ENCODE results near the gene GUCD1. TPM values are rescaled to one million over a fixed set of nuclear protein-coding genes. Genes with fewer than 3 reads are reported as not detected.
A peak's percentile ranks its signal among the peaks of the same experiment; 100 is the strongest.

The GUCD1 gene
- total and polyA plus RNA-seq, 2 of the 8 experiments (the other 6 are each of a cell fraction or from before 2014, with no cell fraction given) = 85.2 to 128 TPM

DNA sequence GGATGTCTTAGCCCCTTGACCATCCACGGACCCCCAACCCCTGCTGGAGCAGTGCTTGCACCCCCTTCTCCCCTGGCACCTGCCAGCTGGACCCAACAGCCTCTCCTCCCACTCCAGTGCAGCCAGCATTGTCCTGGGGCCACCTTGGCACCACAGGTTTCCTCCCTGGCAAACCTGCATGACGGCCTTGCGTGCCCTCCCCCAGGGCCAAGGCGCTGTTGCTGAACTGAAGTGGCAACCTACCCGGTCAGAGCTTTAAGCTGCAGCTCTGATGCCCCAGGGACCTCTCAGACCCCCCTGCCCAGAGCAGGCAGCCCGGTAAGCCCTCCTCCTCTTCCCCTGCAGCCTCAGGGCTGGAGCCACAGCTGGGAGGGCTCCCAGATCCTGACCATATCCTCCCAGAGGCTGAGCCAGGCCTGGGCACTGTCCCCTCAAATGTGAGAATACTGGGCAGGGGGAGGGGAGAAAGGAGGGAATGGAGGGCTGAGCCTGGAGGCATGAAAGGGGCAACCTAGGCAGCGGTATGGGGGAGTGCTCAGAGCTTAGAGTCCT lies 39.7 kb upstream of the GUCD1 start:
- H2BK20ac ChIP-seq (ENCODE audit: low read length) = no peak overlapping the region

More for the DNA sequence above, 39.7 kb upstream of the GUCD1 start:
- Histone ChIP-seq H2AK5ac (ENCODE audit: low read depth, low read length) (no peak overlapping the region), H3K4me1 (replicated peaks in 1 of 4; ENCODE audit: control insufficient read depth in 3 of 4, insufficient read depth in 4 of 4, low read length in 3 of 4) (peaks cover 4 to 31% (median 15%) of the 10 kb centered on the region in 4 experiments), H3K9ac (replicated peaks in 1 of 4; ENCODE audit: extremely low read depth in 1 of 4, low read depth in 3 of 4, low read length in 3 of 4) (no peak overlapping the region), H2BK5ac (ENCODE audit: low read depth, low read length) (0 out of 2 replicates have a peak overlapping the region, but pooled peaks have one; percentile 24), H2BK15ac (ENCODE audit: low read length) (peak overlapping the region; percentile 65; the same call in 1 of the 2 replicates), H2BK120ac (replicated peaks; ENCODE audit: low read depth, low read length) (no peak overlapping the region), H3K79me2 (ENCODE audit: control insufficient read depth in 1 of 2, insufficient read depth in 2 of 2, low read length in 2 of 2) (no peaks in the 10 kb centered on the region), H3K18ac (ENCODE audit: extremely low read depth, low read length) (peak overlapping the region; percentile 48), H3K23me2 (ENCODE audit: low read depth, low read length) (peaks cover 2% of the 10 kb centered on the region; the same call in 1 of the 2 replicates), H4K91ac (replicated peaks; ENCODE audit: insufficient read length, low read length) (peak overlapping the region; percentile 80), H2AFZ (ENCODE audit: low read length) (no peak overlapping the region), H3K36me3 (ENCODE audit: control insufficient read depth in 2 of 4, insufficient read depth in 4 of 4, low read length in 3 of 4) (no peaks in the 10 kb centered on the region), H3K14ac (ENCODE audit: insufficient read length) (no peak overlapping the region), H4K20me1 (replicated peaks in 1 of 2; ENCODE audit: control insufficient read depth in 1 of 2, insufficient read depth in 2 of 2, low read length in 2 of 2) (no peaks in the 10 kb centered on the region), H3K27ac (ENCODE audit: low read depth, low read length) (no peak overlapping the region), H3K4me2 (ENCODE audit: insufficient read depth in 1 of 2, low read depth in 2 of 2, low read length in 2 of 2) (no peak overlapping the region), H3K4ac (replicated peaks; ENCODE audit: insufficient read length, low read depth, low read length) (no peak overlapping the region), H4K8ac (ENCODE audit: extremely low read depth, insufficient read depth, low read length) (no peak overlapping the region), H2BK12ac (ENCODE audit: low read depth, low read length) (peak overlapping the region; percentile 92; the same call in 1 of the 2 replicates), H3K56ac (replicated peaks; ENCODE audit: insufficient read length, low read depth, low read length) (no peak overlapping the region), H3K79me1 (ENCODE audit: low read depth, low read length) (no peaks in the 10 kb centered on the region; the same call in 1 of the 2 replicates), H3K23ac (ENCODE audit: insufficient read length) (no peak overlapping the region), H3K4me3 (ENCODE audit: extremely low read depth in 1 of 4, insufficient read depth in 2 of 4, low read depth in 3 of 4, low read length in 4 of 4) (no peak overlapping the region), H3K9me3 (ENCODE audit: insufficient read depth in 2 of 2, low read depth in 1 of 2, low read length in 1 of 2) (no peaks in the 10 kb centered on the region), H4K5ac (ENCODE audit: insufficient read length, low read depth, low read length) (no peak overlapping the region), H3K27me3 (replicated peaks in 1 of 4; ENCODE audit: control insufficient read depth in 3 of 4, extremely low read depth in 1 of 4, insufficient read depth in 3 of 4, low read length in 3 of 4) (no peaks in the 10 kb centered on the region)
- POLR2A ChIA-PET (ENCODE audit: partially characterized antibody) = interaction anchor here (1.3 to 4.4 kb wide), 5 partner anchors 8 to 39 kb away, joined by 4 to 38 read pairs (median 5); partner anchors contain the start of genes GGT1 and SNRPD3
- CTCF ChIA-PET (ENCODE audit: partially characterized antibody) = interaction anchor here (0.7 to 1.1 kb wide), 3 partner anchors 27 to 91 kb away, joined by 3 to 4 read pairs (median 3); no protein-coding TSS in a partner anchor
- FAIRE-seq (no peak), DNase-seq (ENCODE audit: low read depth in 1 of 2, low spot score in 2 of 2) (no peak)
- 86% methylated on average over 5 of the region's 7 CpGs; no CpG with 5 or more reads in 1 of the 2 experiments for WGBS, 2 experiments (ENCODE audit: extremely low coverage in 1 of 2, insufficient coverage in 1 of 2, insufficient read length in 1 of 2, insufficient replicate concordance in 2 of 2, low coverage in 1 of 2, low lambda C conversion rate in 2 of 2, missing lambda C conversion rate in 1 of 2)
- TF ChIP-seq KDM4A (IDR thresholded peaks at IDR 0.05; ENCODE audit: low read depth, low read length, severe bottlenecking) (no peak), NRF1 (IDR thresholded peaks at IDR 0.05; ENCODE audit: low read depth, low read length) (no peak), ASH2L (IDR thresholded peaks at IDR 0.05; ENCODE audit: low read length) (no peak), CBX8 (IDR thresholded peaks at IDR 0.05; ENCODE audit: borderline replicate concordance, low read depth, low read length) (no peak), EZH2 (IDR thresholded peaks at IDR 0.05; ENCODE audit: low read depth, low read length, severe bottlenecking) (no peak), SP4 (IDR thresholded peaks at IDR 0.05; ENCODE audit: low read length) (no peak), RXRA (IDR thresholded peaks at IDR 0.05; ENCODE audit: insufficient read depth, low read depth, low read length) (no peak), GABPA (IDR thresholded peaks at IDR 0.05; ENCODE audit: borderline replicate concordance, insufficient read depth, low read length) (no peak), CREB1 (IDR thresholded peaks at IDR 0.05) (no peak)
- TF ChIP-seq, protein P1, sequence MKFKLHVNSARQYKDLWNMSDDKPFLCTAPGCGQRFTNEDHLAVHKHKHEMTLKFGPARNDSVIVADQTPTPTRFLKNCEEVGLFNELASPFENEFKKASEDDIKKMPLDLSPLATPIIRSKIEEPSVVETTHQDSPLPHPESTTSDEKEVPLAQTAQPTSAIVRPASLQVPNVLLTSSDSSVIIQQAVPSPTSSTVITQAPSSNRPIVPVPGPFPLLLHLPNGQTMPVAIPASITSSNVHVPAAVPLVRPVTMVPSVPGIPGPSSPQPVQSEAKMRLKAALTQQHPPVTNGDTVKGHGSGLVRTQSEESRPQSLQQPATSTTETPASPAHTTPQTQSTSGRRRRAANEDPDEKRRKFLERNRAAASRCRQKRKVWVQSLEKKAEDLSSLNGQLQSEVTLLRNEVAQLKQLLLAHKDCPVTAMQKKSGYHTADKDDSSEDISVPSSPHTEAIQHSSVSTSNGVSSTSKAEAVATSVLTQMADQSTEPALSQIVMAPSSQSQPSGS (IDR thresholded peaks at IDR 0.05; ENCODE audit: low read length) = no peak
- TF ChIP-seq, protein P2, sequence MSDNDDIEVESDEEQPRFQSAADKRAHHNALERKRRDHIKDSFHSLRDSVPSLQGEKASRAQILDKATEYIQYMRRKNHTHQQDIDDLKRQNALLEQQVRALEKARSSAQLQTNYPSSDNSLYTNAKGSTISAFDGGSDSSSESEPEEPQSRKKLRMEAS (IDR thresholded peaks at IDR 0.05) = no peak
